GM23338 (cell line): ENCODE data around the gene UEVLD. TPM values are rescaled to one million over a fixed set of nuclear protein-coding genes. Genes with fewer than 3 reads are reported as not detected.

Experiments used
- ATAC-seq: fragments of 200-7000 bp; cut with Tn5 transposase; 3 replicates; pipeline ENCODE4 v1.9.1; 2020
- DNase-seq: peaks from one replicate; pipeline ENCODE4 v3.0.0-alpha.2; 2015; ENCODE audit warnings: low spot score
- H2AFZ ChIP-seq: fragments of 200-600 bp; sonication (generic); 2 replicates; pipeline ENCODE4 v1.8.0; 2016; ENCODE audit warnings: antibody characterized with exemption, mild to moderate bottlenecking, moderate library complexity
- H3F3A ChIP-seq: fragments of 200-600 bp; sonication (generic); replicated peaks from 2 replicates; pipeline ENCODE4 v1.8.0; 2017; ENCODE audit warnings: antibody characterized with exemption, mixed run types, low read depth
- H3K27ac ChIP-seq: fragments of 200-600 bp; sonication (generic); 2 replicates; pipeline ENCODE4 v1.6.1; 2016; ENCODE audit warnings: low read depth
- H3K27me3 ChIP-seq: fragments of 200-600 bp; sonication (generic); 2 replicates; pipeline ENCODE4 v1.8.0; 2016; ENCODE audit warnings: mild to moderate bottlenecking, mixed run types, moderate library complexity; ENCODE audit not compliant: insufficient read depth
- H3K36me3 ChIP-seq: fragments of 200-600 bp; sonication (generic); 2 replicates; pipeline ENCODE4 v1.8.0; 2016; ENCODE audit warnings: mild to moderate bottlenecking; ENCODE audit not compliant: insufficient read depth
- H3K4me1 ChIP-seq: fragments of 200-600 bp; sonication (generic); 2 replicates; pipeline ENCODE4 v1.8.0; 2016; ENCODE audit warnings: mild to moderate bottlenecking, moderate library complexity; ENCODE audit not compliant: insufficient read depth
- H3K4me2 ChIP-seq: fragments of 200-600 bp; sonication (generic); 2 replicates; pipeline ENCODE4 v1.7.1; 2017; ENCODE audit warnings: mixed run types
- H3K4me3 ChIP-seq: fragments of 200-600 bp; sonication (generic); 2 replicates; pipeline ENCODE4 v1.6.1; 2016; ENCODE audit warnings: mixed run types
- H3K79me2 ChIP-seq: fragments of 200-600 bp; sonication (generic); replicated peaks from 2 replicates; pipeline ENCODE4 v1.8.0; 2017; ENCODE audit warnings: mild to moderate bottlenecking; ENCODE audit not compliant: insufficient read depth
- H3K9me2 ChIP-seq: fragments of 200-600 bp; sonication (generic); 2 replicates; pipeline ENCODE4 v1.8.0; 2017; ENCODE audit not compliant: insufficient read depth
- H4K20me1 ChIP-seq: fragments of 200-600 bp; sonication (generic); replicated peaks from 2 replicates; pipeline ENCODE4 v1.8.0; 2017; ENCODE audit warnings: mild to moderate bottlenecking; ENCODE audit not compliant: insufficient read depth
- H3K27ac Mint-ChIP-seq: 2 replicates; pipeline ENCODE4 v1.8.0; 2020; ENCODE audit warnings: inconsistent platforms, mild to moderate bottlenecking, moderate library complexity, mixed read lengths
- H3K27me3 Mint-ChIP-seq: 3 replicates; pipeline ENCODE4 v1.8.0; 2022; ENCODE audit warnings: low read depth, mild to moderate bottlenecking, moderate library complexity, mixed read lengths, inconsistent platforms; ENCODE audit not compliant: insufficient read depth, poor library complexity
- H3K36me3 Mint-ChIP-seq: 3 replicates; pipeline ENCODE4 v1.8.0; 2021; ENCODE audit warnings: low read depth, mild to moderate bottlenecking, inconsistent platforms, moderate library complexity, mixed read lengths
- H3K4me1 Mint-ChIP-seq: 3 replicates; pipeline ENCODE4 v1.8.0; 2020; ENCODE audit warnings: mild to moderate bottlenecking, inconsistent platforms, mixed read lengths
- H3K4me3 Mint-ChIP-seq: 3 replicates; pipeline ENCODE4 v1.8.0; 2021; ENCODE audit warnings: moderate library complexity, mild to moderate bottlenecking, inconsistent platforms, mixed read lengths
- H3K9me3 Mint-ChIP-seq: 3 replicates; pipeline ENCODE4 v1.8.0; 2020; ENCODE audit warnings: moderate library complexity, mild to moderate bottlenecking, inconsistent platforms, mixed read lengths
- CREB1 ChIP-seq: fragments of 250-450 bp; sonication (Bioruptor Pico); IDR thresholded peaks from 2 replicates; pipeline ENCODE4 v1.5.0; 2020; ENCODE audit warnings: low read depth, mild to moderate bottlenecking, moderate library complexity
- EZH2phosphoT487 ChIP-seq: fragments of 200-600 bp; sonication (generic); IDR thresholded peaks from one replicate; pipeline ENCODE4 v1.8.1; 2018; ENCODE audit warnings: antibody characterized with exemption; ENCODE audit not compliant: unreplicated experiment
- NANOG ChIP-seq: IDR thresholded peaks from 2 replicates; pipeline ENCODE4 v1.6.1; 2016; ENCODE audit warnings: antibody characterized with exemption, borderline replicate concordance
- POLR2AphosphoS5 ChIP-seq: IDR thresholded peaks from 2 replicates; pipeline ENCODE4 v1.6.1; 2016; ENCODE audit warnings: antibody characterized with exemption, low read depth
- ZNF114 ChIP-seq: fragments of 250-450 bp; sonication (Bioruptor Pico); IDR thresholded peaks from 2 replicates; pipeline ENCODE4 v1.5.0; 2020; ENCODE audit warnings: mild to moderate bottlenecking, moderate library complexity
- ZNF331 ChIP-seq: fragments of 250-450 bp; sonication (Bioruptor Pico); IDR thresholded peaks from 2 replicates; pipeline ENCODE4 v1.5.0; 2020; ENCODE audit warnings: low read depth, mild to moderate bottlenecking, moderate library complexity
- polyA plus RNA-seq: library from polyadenylated mRNA; unstranded; fragments of >200 nt; fragmentation: Nextera tagmentation; extraction: Ambion mirVana; gene quantifications from 2 replicates; pipeline ENCODE4 v1.2.1, GENCODE V29; 2016
- total RNA-seq: library from RNA; depleted of rRNA; stranded (reverse); fragments of >200 nt; shearing (Covaris generic); gene quantifications from 2 replicates; pipeline ENCODE4 v1.2.3, GENCODE V29; 2014
- TF ChIP-seq, protein P1 (sequence below): fragments of 250-450 bp; sonication (Bioruptor Pico); IDR thresholded peaks from 2 replicates; pipeline ENCODE4 v1.5.0; 2020; ENCODE audit warnings: mild to moderate bottlenecking, moderate library complexity
- TF ChIP-seq, protein P2 (sequence below): IDR thresholded peaks from 2 replicates; pipeline ENCODE4 v1.6.1; 2016; ENCODE audit warnings: antibody characterized with exemption
- TF ChIP-seq, protein P3 (sequence below), 2 experiments: fragments of 200-600 bp in 1 of 2; sonication (generic) in 1 of 2; conservative IDR thresholded peaks; 2 replicates each; pipeline versions ENCODE4 v1.5.1 to v1.6.1; 2016 to 2017; ENCODE audit warnings: antibody characterized with exemption in 2 of 2, low read depth in 2 of 2, mild to moderate bottlenecking in 2 of 2, moderate library complexity in 1 of 2

UEVLD gene
- total and polyA plus RNA-seq, 2 experiments from 2014 or later, result 10.2 to 11.8 TPM

DNA sequence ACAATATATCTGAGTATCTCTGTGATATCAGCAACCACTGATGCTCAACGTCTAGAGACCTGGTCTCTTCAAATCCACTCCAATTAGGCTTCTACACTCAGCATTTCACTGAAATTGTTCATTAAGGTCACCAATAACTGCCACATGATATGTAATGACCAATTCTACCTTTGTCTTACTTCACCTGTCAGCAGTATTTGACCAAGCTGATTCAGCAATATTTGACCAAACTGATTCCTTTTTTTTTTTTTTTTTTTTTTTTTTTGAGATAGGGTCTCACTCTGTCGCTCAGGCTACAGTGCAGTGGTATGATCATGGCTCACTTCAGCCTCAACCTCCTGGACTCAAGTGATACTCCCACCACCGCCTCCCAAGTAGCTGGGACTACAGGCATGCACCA, 67.4 kb downstream of the UEVLD start (continued):
- TF ChIP-seq, protein P1, sequence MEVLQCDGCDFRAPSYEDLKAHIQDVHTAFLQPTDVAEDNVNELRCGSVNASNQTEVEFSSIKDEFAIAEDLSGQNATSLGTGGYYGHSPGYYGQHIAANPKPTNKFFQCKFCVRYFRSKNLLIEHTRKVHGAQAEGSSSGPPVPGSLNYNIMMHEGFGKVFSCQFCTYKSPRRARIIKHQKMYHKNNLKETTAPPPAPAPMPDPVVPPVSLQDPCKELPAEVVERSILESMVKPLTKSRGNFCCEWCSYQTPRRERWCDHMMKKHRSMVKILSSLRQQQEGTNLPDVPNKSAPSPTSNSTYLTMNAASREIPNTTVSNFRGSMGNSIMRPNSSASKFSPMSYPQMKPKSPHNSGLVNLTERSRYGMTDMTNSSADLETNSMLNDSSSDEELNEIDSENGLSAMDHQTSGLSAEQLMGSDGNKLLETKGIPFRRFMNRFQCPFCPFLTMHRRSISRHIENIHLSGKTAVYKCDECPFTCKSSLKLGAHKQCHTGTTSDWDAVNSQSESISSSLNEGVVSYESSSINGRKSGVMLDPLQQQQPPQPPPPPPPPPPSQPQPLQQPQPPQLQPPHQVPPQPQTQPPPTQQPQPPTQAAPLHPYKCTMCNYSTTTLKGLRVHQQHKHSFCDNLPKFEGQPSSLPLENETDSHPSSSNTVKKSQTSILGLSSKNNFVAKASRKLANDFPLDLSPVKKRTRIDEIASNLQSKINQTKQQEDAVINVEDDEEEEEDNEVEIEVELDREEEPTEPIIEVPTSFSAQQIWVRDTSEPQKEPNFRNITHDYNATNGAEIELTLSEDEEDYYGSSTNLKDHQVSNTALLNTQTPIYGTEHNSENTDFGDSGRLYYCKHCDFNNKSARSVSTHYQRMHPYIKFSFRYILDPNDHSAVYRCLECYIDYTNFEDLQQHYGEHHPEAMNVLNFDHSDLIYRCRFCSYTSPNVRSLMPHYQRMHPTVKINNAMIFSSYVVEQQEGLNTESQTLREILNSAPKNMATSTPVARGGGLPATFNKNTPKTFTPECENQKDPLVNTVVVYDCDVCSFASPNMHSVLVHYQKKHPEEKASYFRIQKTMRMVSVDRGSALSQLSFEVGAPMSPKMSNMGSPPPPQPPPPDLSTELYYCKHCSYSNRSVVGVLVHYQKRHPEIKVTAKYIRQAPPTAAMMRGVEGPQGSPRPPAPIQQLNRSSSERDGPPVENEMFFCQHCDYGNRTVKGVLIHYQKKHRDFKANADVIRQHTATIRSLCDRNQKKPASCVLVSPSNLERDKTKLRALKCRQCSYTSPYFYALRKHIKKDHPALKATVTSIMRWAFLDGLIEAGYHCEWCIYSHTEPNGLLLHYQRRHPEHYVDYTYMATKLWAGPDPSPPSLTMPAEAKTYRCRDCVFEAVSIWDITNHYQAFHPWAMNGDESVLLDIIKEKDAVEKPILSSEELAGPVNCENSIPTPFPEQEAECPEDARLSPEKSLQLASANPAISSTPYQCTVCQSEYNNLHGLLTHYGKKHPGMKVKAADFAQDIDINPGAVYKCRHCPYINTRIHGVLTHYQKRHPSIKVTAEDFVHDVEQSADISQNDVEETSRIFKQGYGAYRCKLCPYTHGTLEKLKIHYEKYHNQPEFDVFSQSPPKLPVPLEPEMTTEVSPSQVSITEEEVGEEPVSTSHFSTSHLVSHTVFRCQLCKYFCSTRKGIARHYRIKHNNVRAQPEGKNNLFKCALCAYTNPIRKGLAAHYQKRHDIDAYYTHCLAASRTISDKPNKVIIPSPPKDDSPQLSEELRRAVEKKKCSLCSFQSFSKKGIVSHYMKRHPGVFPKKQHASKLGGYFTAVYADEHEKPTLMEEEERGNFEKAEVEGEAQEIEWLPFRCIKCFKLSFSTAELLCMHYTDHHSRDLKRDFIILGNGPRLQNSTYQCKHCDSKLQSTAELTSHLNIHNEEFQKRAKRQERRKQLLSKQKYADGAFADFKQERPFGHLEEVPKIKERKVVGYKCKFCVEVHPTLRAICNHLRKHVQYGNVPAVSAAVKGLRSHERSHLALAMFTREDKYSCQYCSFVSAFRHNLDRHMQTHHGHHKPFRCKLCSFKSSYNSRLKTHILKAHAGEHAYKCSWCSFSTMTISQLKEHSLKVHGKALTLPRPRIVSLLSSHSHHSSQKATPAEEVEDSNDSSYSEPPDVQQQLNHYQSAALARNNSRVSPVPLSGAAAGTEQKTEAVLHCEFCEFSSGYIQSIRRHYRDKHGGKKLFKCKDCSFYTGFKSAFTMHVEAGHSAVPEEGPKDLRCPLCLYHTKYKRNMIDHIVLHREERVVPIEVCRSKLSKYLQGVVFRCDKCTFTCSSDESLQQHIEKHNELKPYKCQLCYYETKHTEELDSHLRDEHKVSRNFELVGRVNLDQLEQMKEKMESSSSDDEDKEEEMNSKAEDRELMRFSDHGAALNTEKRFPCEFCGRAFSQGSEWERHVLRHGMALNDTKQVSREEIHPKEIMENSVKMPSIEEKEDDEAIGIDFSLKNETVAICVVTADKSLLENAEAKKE (CRISPR knock-in tag), result no peak
- TF ChIP-seq EZH2phosphoT487 (no peak), ZNF114 (CRISPR knock-in tag) (no peak), POLR2AphosphoS5 (no peak), CREB1 (CRISPR knock-in tag) (no peak), ZNF331 (CRISPR knock-in tag) (no peak), NANOG (no peak)
- TF ChIP-seq, protein P2, sequence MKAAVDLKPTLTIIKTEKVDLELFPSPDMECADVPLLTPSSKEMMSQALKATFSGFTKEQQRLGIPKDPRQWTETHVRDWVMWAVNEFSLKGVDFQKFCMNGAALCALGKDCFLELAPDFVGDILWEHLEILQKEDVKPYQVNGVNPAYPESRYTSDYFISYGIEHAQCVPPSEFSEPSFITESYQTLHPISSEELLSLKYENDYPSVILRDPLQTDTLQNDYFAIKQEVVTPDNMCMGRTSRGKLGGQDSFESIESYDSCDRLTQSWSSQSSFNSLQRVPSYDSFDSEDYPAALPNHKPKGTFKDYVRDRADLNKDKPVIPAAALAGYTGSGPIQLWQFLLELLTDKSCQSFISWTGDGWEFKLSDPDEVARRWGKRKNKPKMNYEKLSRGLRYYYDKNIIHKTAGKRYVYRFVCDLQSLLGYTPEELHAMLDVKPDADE, result no peak

DNA sequence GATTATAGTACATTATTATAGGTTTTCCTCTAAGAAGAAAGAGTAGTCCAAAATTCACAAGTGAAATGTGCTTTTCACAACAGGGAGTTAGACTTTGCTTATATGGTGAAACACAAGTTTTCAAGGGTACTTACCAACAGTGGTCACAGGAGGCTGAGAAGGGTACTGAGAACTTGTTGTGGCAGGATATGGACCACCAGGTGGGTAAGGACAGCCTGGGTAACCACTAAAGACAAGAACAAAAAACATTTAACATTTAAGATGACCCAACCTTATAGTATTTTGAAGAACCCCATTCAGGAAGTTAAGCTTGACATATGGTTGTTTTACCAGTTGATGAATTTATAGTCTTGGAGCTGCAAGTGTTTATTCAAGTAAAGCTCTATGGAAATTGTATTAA, 86.2 kb downstream of the UEVLD start:
- Histone ChIP-seq H3K4me1 (no peaks in the 10 kb centered on the region), H3K36me3 (peaks cover 19% of the 10 kb centered on the region), H3K79me2 (no peaks in the 10 kb centered on the region), H4K20me1 (peaks cover 4% of the 10 kb centered on the region; the same call in 1 of the 2 replicates), H3F3A (no peaks in the 10 kb centered on the region), H3K4me3 (no peak overlapping the region), H3K27me3 (no peaks in the 10 kb centered on the region), H2AFZ (no peak overlapping the region), H3K4me2 (no peak overlapping the region), H3K27ac (no peak overlapping the region), H3K9me2 (no peaks in the 10 kb centered on the region)
- H3K27me3 Mint-ChIP-seq, result no peaks in the 10 kb centered on the region
- TF ChIP-seq ZNF114 (CRISPR knock-in tag) (no peak), POLR2AphosphoS5 (no peak)
- TF ChIP-seq, protein P3, sequence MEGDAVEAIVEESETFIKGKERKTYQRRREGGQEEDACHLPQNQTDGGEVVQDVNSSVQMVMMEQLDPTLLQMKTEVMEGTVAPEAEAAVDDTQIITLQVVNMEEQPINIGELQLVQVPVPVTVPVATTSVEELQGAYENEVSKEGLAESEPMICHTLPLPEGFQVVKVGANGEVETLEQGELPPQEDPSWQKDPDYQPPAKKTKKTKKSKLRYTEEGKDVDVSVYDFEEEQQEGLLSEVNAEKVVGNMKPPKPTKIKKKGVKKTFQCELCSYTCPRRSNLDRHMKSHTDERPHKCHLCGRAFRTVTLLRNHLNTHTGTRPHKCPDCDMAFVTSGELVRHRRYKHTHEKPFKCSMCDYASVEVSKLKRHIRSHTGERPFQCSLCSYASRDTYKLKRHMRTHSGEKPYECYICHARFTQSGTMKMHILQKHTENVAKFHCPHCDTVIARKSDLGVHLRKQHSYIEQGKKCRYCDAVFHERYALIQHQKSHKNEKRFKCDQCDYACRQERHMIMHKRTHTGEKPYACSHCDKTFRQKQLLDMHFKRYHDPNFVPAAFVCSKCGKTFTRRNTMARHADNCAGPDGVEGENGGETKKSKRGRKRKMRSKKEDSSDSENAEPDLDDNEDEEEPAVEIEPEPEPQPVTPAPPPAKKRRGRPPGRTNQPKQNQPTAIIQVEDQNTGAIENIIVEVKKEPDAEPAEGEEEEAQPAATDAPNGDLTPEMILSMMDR (conservative IDR thresholded peaks at IDR 0.05; ENCODE audit: low read depth in 2 of 2), result no peak
- ATAC-seq, result no peak
- H3K9me3 Mint-ChIP-seq, result no peaks in the 10 kb centered on the region; the same call in 2 of the 3 replicates
- H3K4me1 Mint-ChIP-seq, result no peaks in the 10 kb centered on the region
- peaks cover 42% of the 10 kb centered on the region for H3K36me3 Mint-ChIP-seq
- H3K27ac Mint-ChIP-seq, result no peak overlapping the region
- no peak overlapping the region for H3K4me3 Mint-ChIP-seq
- no peak for DNase-seq
